Testis (tissue), 3 donors: Measurements from ENCODE around the gene ICAM1. TPM values are rescaled to one million over a fixed set of nuclear protein-coding genes. Genes with fewer than 3 reads are reported as not detected.

Experiments
- DNase-seq: peaks from one replicate; pipeline ENCODE4 v3.0.0-alpha.2; 2019
- H3K27ac ChIP-seq, 2 donors: fragments of 200-600 bp; sonication (generic); one replicate each; pipeline ENCODE4 v1.5.1; 2019
- H3K27me3 ChIP-seq: fragments of 200-600 bp; sonication (generic); one replicate; pipeline ENCODE4 v1.5.1; 2019
- H3K36me3 ChIP-seq: fragments of 200-600 bp; sonication (generic); one replicate; pipeline ENCODE4 v1.5.1; 2017; ENCODE audit warnings: low read depth; ENCODE audit errors: missing control alignments
- H3K4me1 ChIP-seq: fragments of 200-600 bp; sonication (generic); one replicate; pipeline ENCODE4 v1.5.1; 2019
- H3K4me3 ChIP-seq, 2 donors: fragments of 200-600 bp; sonication (generic); one replicate each; pipeline ENCODE4 v1.5.1; 2017 to 2019
- H3K9me3 ChIP-seq: fragments of 200-600 bp; sonication (generic); one replicate; pipeline ENCODE4 v1.5.1; 2017
- CTCF ChIP-seq, 3 experiments: fragments of 450-650 bp in 2 of 3; fragments of 200-600 bp in 1 of 3; sonication (generic) in 1 of 3; IDR thresholded peaks; one replicate each; pipeline ENCODE4 v1.5.1; 2016 to 2019; ENCODE audit warnings: antibody characterized with exemption in 3 of 3, mild to moderate bottlenecking in 2 of 3, moderate library complexity in 1 of 3
- POLR2A ChIP-seq: fragments of 450-650 bp; IDR thresholded peaks from one replicate; pipeline ENCODE4 v1.6.1; 2017; ENCODE audit warnings: antibody characterized with exemption, mild to moderate bottlenecking, moderate library complexity
- WGBS, 2 donors: methylation state at CpG; one replicate each; pipeline ENCODE4 v1.1.5; 2018; 5-methylcytosine and 5-hydroxymethylcytosine counted together
- intact Hi-C: fragments of 100-400 bp; cut with DNase I; formaldehyde crosslinking; loops from one replicate; pipeline ENCODE4 v1.15.1; 2023; ENCODE audit warnings: low total_unique reads
- polyA plus RNA-seq: library from polyadenylated mRNA; stranded (reverse); fragments of 350-450 nt; fragmentation: Illumina TruSeq; extraction: RNeasy Lipid Tissue Mini Kit (QIAGEN cat#74804); gene quantifications from one replicate; pipeline ENCODE4 v1.2.3, GENCODE V29; 2014; ENCODE audit warnings: low read depth, low replicate concordance; ENCODE audit not compliant: insufficient read depth
- total RNA-seq, 2 donors: library from RNA; depleted of rRNA; stranded (reverse); fragments of >200 nt; gene quantifications; one replicate each; pipeline ENCODE4 v1.2.3, GENCODE V29; 2016

The ICAM1 gene
- total and polyA plus RNA-seq, 3 donors from 2014 or later = 10.1 to 18.0 (median 14.3) TPM

- 58 to 61% methylated on average over 2 of the region's 2 CpGs for whole genome bisulfite sequencing, 2 donors
- peaks cover 36% of the 10 kb centered on the region for H3K4me1 ChIP-seq
- no peak for TF ChIP-seq POLR2A
- TF ChIP-seq CTCF (IDR thresholded peaks at IDR 0.05) = peak in 2 of 3 experiments; percentile 6 to 31
- intact Hi-C loops = no loop called here
- DNase-seq = no peak
- no peak overlapping the region for H3K27ac ChIP-seq
- no peak overlapping the region for H3K4me3 ChIP-seq
- H3K27me3 ChIP-seq = no peaks in the 10 kb centered on the region
- H3K36me3 ChIP-seq = no peaks in the 10 kb centered on the region
- no peaks in the 10 kb centered on the region for H3K9me3 ChIP-seq
Measured at GRCh38 chr19:10228920-10229319, 42.0 kb upstream of the ICAM1 start.

- H3K27me3 ChIP-seq = no peaks in the 10 kb centered on the region
- peak overlapping the region; percentile 86 to 89 for H3K4me3 ChIP-seq
- 0% methylated on average over 1 to 70 of the region's 70 CpGs for WGBS, 2 donors
- TF ChIP-seq POLR2A = no peak
- TF ChIP-seq CTCF (IDR thresholded peaks at IDR 0.05) = no peak
- intact Hi-C loops = loop anchor here (10.0 kb wide), 1 partner anchor 296 kb away; the partner anchor contains the start of gene OLFM2
- peak overlapping the region; percentile 86 to 93 for H3K27ac ChIP-seq
- peak; percentile 56 for DNase-seq
- H3K9me3 ChIP-seq = no peaks in the 10 kb centered on the region
- H3K36me3 ChIP-seq = no peaks in the 10 kb centered on the region
- peaks cover 36% of the 10 kb centered on the region for H3K4me1 ChIP-seq
Measured at GRCh38 chr19:10230173-10230860, 40.6 kb upstream of the ICAM1 start.

- peaks cover 30% of the 10 kb centered on the region for H3K4me1 ChIP-seq
- WGBS, 2 donors = 0 to 1% methylated on average over 2 to 48 of the region's 73 CpGs
- no peaks in the 10 kb centered on the region for H3K9me3 ChIP-seq
- H3K27me3 ChIP-seq = no peaks in the 10 kb centered on the region
- no peaks in the 10 kb centered on the region for H3K36me3 ChIP-seq
- peak within 1 kb of the TSS; percentile 86 to 93 for H3K27ac ChIP-seq
- peak within 1 kb of the TSS; percentile 86 to 89 for H3K4me3 ChIP-seq
- no peak for TF ChIP-seq POLR2A
- TF ChIP-seq CTCF (IDR thresholded peaks at IDR 0.05) = no peak
- DNase-seq = peak; percentile 70
- intact Hi-C loops = loop anchor here (10.0 kb wide), 1 partner anchor 296 kb away; the partner anchor contains the start of gene OLFM2
Measured at GRCh38 chr19:10230861-10231611, 39.9 kb upstream of the ICAM1 start, which contains the start of gene S1PR2. S1PR2 (minus strand) TSS chr19:10231331; CDS start chr19:10224905, 6,426 bp downstream.

- Histone ChIP-seq H3K9me3 (no peaks in the 10 kb centered on the region), H3K27ac (peak overlapping the region in 1 of 2 donors; percentile 93), H3K4me3 (peak overlapping the region; percentile 86 to 89), H3K27me3 (no peaks in the 10 kb centered on the region), H3K36me3 (no peaks in the 10 kb centered on the region), H3K4me1 (peaks cover 24% of the 10 kb centered on the region)
- TF ChIP-seq POLR2A = no peak
- TF ChIP-seq CTCF (IDR thresholded peaks at IDR 0.05) = no peak
- intact Hi-C loops = loop anchor here (10.0 kb wide), 1 partner anchor 297 kb away; the partner anchor contains the start of gene OLFM2
- 62 to 68% methylated on average over 8 of the region's 8 CpGs for WGBS, 2 donors
- no peak for DNase-seq
Measured at GRCh38 chr19:10231612-10232228, 39.2 kb upstream of the ICAM1 start.
